ENCODE results near the gene ZNF544. TPM values are rescaled to one million over a fixed set of nuclear protein-coding genes. Genes with fewer than 3 reads are reported as not detected.
A peak's percentile ranks its signal among the peaks of the same experiment; 100 is the strongest.

The ZNF544 gene
- total RNA-seq: 10 to 100 TPM; 30.1 to 38.4 TPM

DNA sequence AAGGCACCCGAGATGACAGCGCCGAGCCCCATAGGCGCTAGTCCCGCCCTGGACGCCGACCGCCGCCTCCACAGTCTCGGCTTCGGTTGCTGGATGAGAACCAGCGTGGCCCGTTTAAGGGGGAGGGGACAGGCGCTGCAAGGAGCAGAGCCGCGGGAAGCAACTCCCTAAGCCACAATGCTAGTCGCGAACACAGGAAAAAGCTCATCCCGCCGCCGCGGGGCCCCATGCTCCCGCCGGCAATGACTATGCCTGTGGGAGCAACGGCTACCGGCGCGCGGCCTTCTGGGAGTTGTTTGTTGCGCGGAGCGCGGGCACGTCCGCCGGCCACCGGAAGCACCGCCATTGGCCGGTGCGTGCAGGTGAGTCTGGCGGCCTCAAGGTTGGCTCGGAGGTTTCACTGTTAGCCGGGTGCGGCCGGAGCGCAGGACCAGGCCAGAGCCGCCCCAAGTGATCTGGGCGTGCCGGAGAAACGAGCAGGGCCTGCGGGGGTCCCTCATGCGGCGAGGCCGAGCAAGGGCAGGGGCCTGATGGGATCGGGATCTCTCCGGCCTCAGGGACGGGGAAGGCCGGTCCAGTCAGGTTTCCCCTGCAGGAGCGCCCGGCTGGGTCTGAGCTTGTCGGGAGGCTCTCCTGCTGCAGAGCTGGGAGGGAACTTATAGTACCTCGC, at the start of gene ZNF544:
ZNF544 (plus strand) TSS at position 330 of the 670 bp plus-strand sequence. CDS start 15,110 bp downstream, outside the sequence.
- Histone ChIP-seq H3K27me3 (no peaks in the 10 kb centered on the region), H3K4me3 (peak within 1 kb of the TSS; percentile 63 to 89), H3K27ac (peak within 1 kb of the TSS; percentile 76 to 85), H3K36me3 (peaks cover 34% of the 10 kb centered on the region), H3K9me3 (peaks cover 0 to 45% of the 10 kb centered on the region in 2 donors), H3K4me1 (peaks cover 0 to 17% of the 10 kb centered on the region in 2 donors)
- DNase-seq (ENCODE audit: low spot score): peak; percentile 63
- TF ChIP-seq, protein P1, sequence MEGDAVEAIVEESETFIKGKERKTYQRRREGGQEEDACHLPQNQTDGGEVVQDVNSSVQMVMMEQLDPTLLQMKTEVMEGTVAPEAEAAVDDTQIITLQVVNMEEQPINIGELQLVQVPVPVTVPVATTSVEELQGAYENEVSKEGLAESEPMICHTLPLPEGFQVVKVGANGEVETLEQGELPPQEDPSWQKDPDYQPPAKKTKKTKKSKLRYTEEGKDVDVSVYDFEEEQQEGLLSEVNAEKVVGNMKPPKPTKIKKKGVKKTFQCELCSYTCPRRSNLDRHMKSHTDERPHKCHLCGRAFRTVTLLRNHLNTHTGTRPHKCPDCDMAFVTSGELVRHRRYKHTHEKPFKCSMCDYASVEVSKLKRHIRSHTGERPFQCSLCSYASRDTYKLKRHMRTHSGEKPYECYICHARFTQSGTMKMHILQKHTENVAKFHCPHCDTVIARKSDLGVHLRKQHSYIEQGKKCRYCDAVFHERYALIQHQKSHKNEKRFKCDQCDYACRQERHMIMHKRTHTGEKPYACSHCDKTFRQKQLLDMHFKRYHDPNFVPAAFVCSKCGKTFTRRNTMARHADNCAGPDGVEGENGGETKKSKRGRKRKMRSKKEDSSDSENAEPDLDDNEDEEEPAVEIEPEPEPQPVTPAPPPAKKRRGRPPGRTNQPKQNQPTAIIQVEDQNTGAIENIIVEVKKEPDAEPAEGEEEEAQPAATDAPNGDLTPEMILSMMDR (IDR thresholded peaks at IDR 0.05): peak in 1 of 2 donors; percentile 38

DNA sequence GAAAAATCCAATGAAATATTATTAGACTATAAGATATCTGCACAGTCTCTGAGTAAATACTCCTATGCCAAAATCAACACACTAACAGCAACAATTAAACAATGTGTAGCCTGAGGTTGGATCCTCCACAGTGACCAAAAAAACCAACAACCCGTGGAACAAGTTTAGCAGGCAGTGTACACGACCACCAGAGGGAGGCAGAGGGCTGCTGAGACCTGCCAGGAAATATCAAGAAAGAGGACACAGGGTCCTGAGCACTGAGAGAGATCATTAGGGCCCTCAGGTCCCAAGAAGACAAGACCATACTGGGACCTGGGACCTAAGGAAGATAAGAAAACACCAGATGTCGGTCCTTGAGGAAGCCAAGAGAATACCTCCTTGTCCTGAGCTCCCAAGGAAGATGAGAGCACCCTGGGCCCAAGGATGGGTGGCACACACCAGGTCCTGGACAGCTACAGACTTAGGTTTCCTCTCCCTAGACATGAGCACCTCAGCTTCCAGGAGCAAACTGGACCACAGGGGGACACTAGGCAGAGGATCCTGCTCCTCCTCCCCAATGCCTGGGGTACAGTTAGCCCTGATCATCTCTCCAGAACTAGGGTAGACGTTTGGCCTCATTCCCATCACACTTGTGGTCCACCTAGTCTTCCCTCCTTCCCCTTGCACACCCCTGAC, 46.7 kb upstream of the ZNF544 start:
- DNase-seq (ENCODE audit: low spot score): no peak
- H3K27ac ChIP-seq: peak overlapping the region; percentile 94 to 99
- no peaks in the 10 kb centered on the region for H3K27me3 ChIP-seq
- TF ChIP-seq, protein P1 (IDR thresholded peaks at IDR 0.05): peak in 1 of 2 donors; percentile 54
- peaks cover 69 to 92% of the 10 kb centered on the region in 2 donors for H3K9me3 ChIP-seq
- H3K4me3 ChIP-seq: peak overlapping the region; percentile 67 to 89
- peaks cover 0 to 6% of the 10 kb centered on the region in 2 donors for H3K4me1 ChIP-seq
- H3K36me3 ChIP-seq: peaks cover 43% of the 10 kb centered on the region

DNA sequence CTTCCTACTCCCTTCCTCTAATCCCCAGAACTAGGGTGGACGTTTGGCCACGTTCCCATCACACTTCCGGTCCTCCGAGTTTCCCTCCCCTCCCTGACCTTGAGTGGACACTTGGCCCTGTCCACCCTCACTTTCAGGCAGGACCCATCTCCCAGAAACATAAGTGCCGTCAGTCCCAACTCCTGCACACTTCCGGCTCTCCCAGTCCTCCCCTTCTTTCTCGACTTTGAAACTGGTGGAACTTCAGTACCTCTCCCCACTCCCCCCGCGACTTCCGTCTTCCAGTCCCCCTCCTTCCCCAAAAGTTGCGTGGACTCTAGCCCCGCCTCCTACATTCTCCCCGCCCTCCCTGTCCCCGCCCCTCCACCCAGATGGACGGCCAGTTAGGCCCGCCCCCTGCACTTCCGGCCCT, 46.1 kb upstream of the ZNF544 start:
- Histone ChIP-seq H3K36me3 (peaks cover 46% of the 10 kb centered on the region), H3K27me3 (no peaks in the 10 kb centered on the region), H3K4me1 (peaks cover 0 to 6% of the 10 kb centered on the region in 2 donors), H3K27ac (peak overlapping the region; percentile 94 to 99), H3K4me3 (peak overlapping the region; percentile 67 to 89), H3K9me3 (peaks cover 75 to 92% of the 10 kb centered on the region in 2 donors)
- no peak for DNase-seq (ENCODE audit: low spot score)
- TF ChIP-seq, protein P1 (IDR thresholded peaks at IDR 0.05): no peak

DNA sequence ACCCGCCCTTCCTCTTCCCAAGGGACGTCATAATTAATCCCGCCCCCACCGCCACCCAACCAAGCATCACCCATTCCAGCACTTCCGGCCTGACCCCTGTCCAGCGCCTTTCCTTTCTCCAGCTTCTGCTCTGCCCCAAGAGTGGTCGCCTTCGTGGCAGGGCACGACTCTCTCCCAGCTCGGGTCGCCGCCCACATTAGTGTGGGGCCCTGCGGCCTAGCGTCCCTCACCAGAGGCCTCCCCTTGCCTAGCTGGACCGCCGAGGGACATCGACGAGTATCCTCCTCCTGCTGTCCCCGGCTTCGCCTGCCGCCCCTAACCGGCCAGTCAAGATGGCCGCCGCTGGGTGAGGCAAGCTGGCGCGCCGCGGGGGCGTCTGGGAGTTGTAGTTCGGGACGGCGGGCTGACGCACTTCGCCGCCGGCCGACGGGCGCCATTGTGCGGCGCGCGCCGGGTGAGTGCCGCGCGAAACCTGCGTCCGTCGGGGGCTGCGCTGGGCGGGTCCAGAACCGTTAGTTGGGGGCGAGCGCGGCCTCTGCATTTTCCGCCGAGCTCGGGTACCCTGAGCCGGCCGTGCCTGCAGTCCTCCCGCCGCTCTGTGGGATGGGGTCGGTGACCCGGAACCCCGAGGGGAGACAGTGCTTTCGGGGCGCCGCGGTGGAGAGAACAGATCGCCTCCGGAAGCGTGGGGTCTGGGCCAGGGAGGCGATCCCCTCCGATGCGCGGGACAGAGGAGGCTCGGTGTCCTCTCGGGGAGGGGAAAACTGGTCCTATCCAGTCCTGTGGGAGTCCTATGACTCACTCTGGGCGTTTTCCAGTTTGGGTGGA, 45.5 kb upstream of the ZNF544 start, which contains the start of gene ZNF274:
ZNF274 (plus strand) TSS at position 73 of the 828 bp plus-strand sequence. CDS start 905 bp downstream, outside the sequence.
- DNase-seq (ENCODE audit: low spot score): peak; percentile 92
- Histone ChIP-seq H3K4me1 (peaks cover 0 to 6% of the 10 kb centered on the region in 2 donors), H3K4me3 (peak within 1 kb of the TSS; percentile 67 to 89), H3K9me3 (peaks cover 75 to 92% of the 10 kb centered on the region in 2 donors), H3K27ac (peak within 1 kb of the TSS; percentile 94 to 99), H3K27me3 (no peaks in the 10 kb centered on the region), H3K36me3 (peaks cover 46% of the 10 kb centered on the region)
- TF ChIP-seq, protein P1 (IDR thresholded peaks at IDR 0.05): no peak

DNA sequence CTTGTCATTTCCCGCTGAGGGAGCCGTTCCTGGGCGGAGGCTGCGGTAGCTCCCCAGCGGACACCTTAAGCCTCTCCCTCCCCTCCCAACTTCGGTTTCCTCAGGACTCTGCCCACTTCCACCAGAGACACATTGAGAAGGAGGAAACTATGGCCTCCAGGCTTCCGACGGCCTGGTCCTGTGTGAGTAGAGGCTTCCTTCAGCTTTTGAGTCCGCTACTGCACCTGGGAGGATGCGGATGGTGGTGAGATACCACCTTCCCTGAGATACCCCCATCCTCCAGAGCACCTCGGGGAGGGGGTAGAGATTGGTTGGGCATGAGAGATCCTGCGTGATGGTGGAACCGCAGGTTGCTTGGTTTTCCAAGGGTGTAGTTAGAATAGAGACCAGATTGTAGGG, 44.9 kb upstream of the ZNF544 start:
- peaks cover 0 to 6% of the 10 kb centered on the region in 2 donors for H3K4me1 ChIP-seq

More for the DNA sequence above, 44.9 kb upstream of the ZNF544 start:
- DNase-seq (ENCODE audit: low spot score): no peak
- peaks cover 71 to 92% of the 10 kb centered on the region in 2 donors for H3K9me3 ChIP-seq
- peak overlapping the region; percentile 94 to 99 for H3K27ac ChIP-seq
- H3K27me3 ChIP-seq: no peaks in the 10 kb centered on the region
- TF ChIP-seq, protein P1 (IDR thresholded peaks at IDR 0.05): no peak
- peaks cover 46% of the 10 kb centered on the region for H3K36me3 ChIP-seq
- peak overlapping the region; percentile 67 to 89 for H3K4me3 ChIP-seq

Data from right atrium auricular region (tissue), 2 donors.